Measurements from ENCODE around the gene CEP85. TPM values are rescaled to one million over a fixed set of nuclear protein-coding genes. Genes with fewer than 3 reads are reported as not detected.

Gene CEP85
- polyA plus RNA-seq, 1 donor from 2014 or later: 6.6 TPM

GRCh38 chr1:26278303-26278702 is 44.3 kb downstream of the CEP85 start:
- Mint-ChIP-seq H3K36me3 (peaks cover 3% of the 10 kb centered on the region), H3K4me3 (peak overlapping the region in 2 of 4 donors; percentile 59 to 70)

GRCh38 chr1:26278724-26279455 is 44.9 kb downstream of the CEP85 start:
- peaks cover 3% of the 10 kb centered on the region for H3K36me3 Mint-ChIP-seq
- peak overlapping the region; percentile 70 to 96 (median 90) for H3K4me3 Mint-ChIP-seq
- H3K27me3 Mint-ChIP-seq: no peaks in the 10 kb centered on the region

More at GRCh38 chr1:26278303-26278702, 44.3 kb downstream of the CEP85 start:
- Mint-ChIP-seq H3K27me3 (no peaks in the 10 kb centered on the region), H3K9me3 (no peaks in the 10 kb centered on the region), H3K27ac (peak overlapping the region; percentile 31 to 100 (median 96)), H3K4me1 (peaks cover 14 to 58% (median 40%) of the 10 kb centered on the region in 3 donors)

GRCh38 chr1:26279456-26280332 is 45.7 kb downstream of the CEP85 start, which contains the start of gene SH3BGRL3:
Gene SH3BGRL3 (plus strand): TSS chr1:26280086. CDS start chr1:26280156, 70 bp downstream.
- Mint-ChIP-seq H3K4me3 (peak within 1 kb of the TSS; percentile 70 to 96 (median 90)), H3K4me1 (peaks cover 17 to 67% (median 45%) of the 10 kb centered on the region in 3 donors), H3K9me3 (no peaks in the 10 kb centered on the region), H3K27me3 (no peaks in the 10 kb centered on the region), H3K36me3 (peaks cover 3% of the 10 kb centered on the region), H3K27ac (peak within 1 kb of the TSS; percentile 94 to 100 (median 96))

More at GRCh38 chr1:26278724-26279455, 44.9 kb downstream of the CEP85 start:
- Mint-ChIP-seq H3K27ac (peak overlapping the region; percentile 88 to 100 (median 96)), H3K9me3 (no peaks in the 10 kb centered on the region), H3K4me1 (peaks cover 14 to 64% (median 43%) of the 10 kb centered on the region in 3 donors)

- peaks cover 3% of the 10 kb centered on the region for H3K36me3 Mint-ChIP-seq
- H3K4me1 Mint-ChIP-seq: peaks cover 19 to 68% (median 47%) of the 10 kb centered on the region in 3 donors
- peak overlapping the region; percentile 94 to 100 (median 96) for H3K27ac Mint-ChIP-seq
- H3K4me3 Mint-ChIP-seq: peak overlapping the region; percentile 70 to 96 (median 90)
- no peaks in the 10 kb centered on the region for H3K27me3 Mint-ChIP-seq
- no peaks in the 10 kb centered on the region for H3K9me3 Mint-ChIP-seq
These were observed 46.5 kb downstream of the CEP85 start for GRCh38 chr1:26280333-26281042.

- Mint-ChIP-seq H3K36me3 (peaks cover 3% of the 10 kb centered on the region), H3K27ac (peak overlapping the region; percentile 94 to 100 (median 96)), H3K4me3 (peak overlapping the region; percentile 70 to 96 (median 87)), H3K9me3 (no peaks in the 10 kb centered on the region), H3K27me3 (no peaks in the 10 kb centered on the region), H3K4me1 (peaks cover 15 to 65% (median 49%) of the 10 kb centered on the region in 3 donors)
These were observed 47.3 kb downstream of the CEP85 start for GRCh38 chr1:26281091-26281958.

GRCh38 chr1:26281971-26282370 is 48.0 kb downstream of the CEP85 start:
- H3K9me3 Mint-ChIP-seq: no peaks in the 10 kb centered on the region
- H3K27ac Mint-ChIP-seq: peak overlapping the region; percentile 91 to 100 (median 96)
- peaks cover 3% of the 10 kb centered on the region for H3K36me3 Mint-ChIP-seq
- peaks cover 16 to 63% (median 50%) of the 10 kb centered on the region in 3 donors for H3K4me1 Mint-ChIP-seq
- peak overlapping the region; percentile 70 to 96 (median 87) for H3K4me3 Mint-ChIP-seq
- H3K27me3 Mint-ChIP-seq: no peaks in the 10 kb centered on the region

GRCh38 chr1:26282401-26282918 is 48.5 kb downstream of the CEP85 start:
- Mint-ChIP-seq H3K27me3 (no peaks in the 10 kb centered on the region), H3K9me3 (no peaks in the 10 kb centered on the region), H3K4me1 (peaks cover 21 to 67% (median 51%) of the 10 kb centered on the region in 3 donors), H3K36me3 (peaks cover 3% of the 10 kb centered on the region), H3K4me3 (peak overlapping the region; percentile 34 to 70 (median 54)), H3K27ac (peak overlapping the region; percentile 63 to 100 (median 72))

- H3K4me3 Mint-ChIP-seq: peak overlapping the region; percentile 52 to 70 (median 66)
- H3K36me3 Mint-ChIP-seq: peaks cover 3% of the 10 kb centered on the region
- H3K4me1 Mint-ChIP-seq: peaks cover 30 to 76% (median 59%) of the 10 kb centered on the region in 3 donors
These were observed 49.4 kb downstream of the CEP85 start for GRCh38 chr1:26283279-26283853.

GRCh38 chr1:26283871-26284596 is 50.0 kb downstream of the CEP85 start:
- Mint-ChIP-seq H3K9me3 (no peaks in the 10 kb centered on the region), H3K4me3 (peak overlapping the region; percentile 70 to 92 (median 81)), H3K36me3 (peaks cover 3% of the 10 kb centered on the region), H3K27ac (peak overlapping the region; percentile 92 to 100 (median 99)), H3K4me1 (peaks cover 32 to 78% (median 62%) of the 10 kb centered on the region in 3 donors), H3K27me3 (no peaks in the 10 kb centered on the region)

More at GRCh38 chr1:26283279-26283853, 49.4 kb downstream of the CEP85 start:
- Mint-ChIP-seq H3K27me3 (no peaks in the 10 kb centered on the region), H3K27ac (peak overlapping the region; percentile 85 to 100 (median 99)), H3K9me3 (no peaks in the 10 kb centered on the region)

GRCh38 chr1:26284597-26285347 is 50.8 kb downstream of the CEP85 start:
- Mint-ChIP-seq H3K27ac (peak overlapping the region; percentile 92 to 100 (median 99)), H3K4me1 (peaks cover 39 to 81% (median 65%) of the 10 kb centered on the region in 3 donors), H3K36me3 (peaks cover 3% of the 10 kb centered on the region), H3K9me3 (no peaks in the 10 kb centered on the region), H3K27me3 (no peaks in the 10 kb centered on the region), H3K4me3 (peak overlapping the region; percentile 70 to 92 (median 81))

- Mint-ChIP-seq H3K36me3 (peaks cover 3% of the 10 kb centered on the region), H3K27me3 (no peaks in the 10 kb centered on the region), H3K9me3 (no peaks in the 10 kb centered on the region), H3K4me3 (peak overlapping the region; percentile 70 to 92 (median 81)), H3K27ac (peak overlapping the region; percentile 92 to 100 (median 99)), H3K4me1 (peaks cover 41 to 86% (median 72%) of the 10 kb centered on the region in 3 donors)
These were observed 51.5 kb downstream of the CEP85 start for GRCh38 chr1:26285366-26286063.

Measured in IgD-negative memory B cell (primary cell).